AG04450 (cell line): Measurements from ENCODE around the gene SUPV3L1. TPM values are rescaled to one million over a fixed set of nuclear protein-coding genes. Genes with fewer than 3 reads are reported as not detected.

Source experiments
- CTCF ChIA-PET: fragments of 300-600, 350-600 bp; formaldehyde crosslinking; extraction: SDS; loops from one replicate; lab custom pipeline; 2022; ENCODE audit warnings: antibody characterized with exemption, inconsistent platforms; lab: Charles Lee
- POLR2A ChIA-PET: fragments of 350-600 bp; formaldehyde crosslinking; extraction: SDS; loops from one replicate; lab custom pipeline; 2021; ENCODE audit warnings: antibody characterized with exemption, inconsistent platforms; lab: Yijun Ruan, JAX
- DNase-seq: peaks from one replicate; pipeline ENCODE4 v3.0.0-alpha.2; 2011; ENCODE audit warnings: low read depth, low spot score
- H3K27ac ChIP-seq: one replicate; pipeline ENCODE4 v1.5.1; 2012; ENCODE audit warnings: low read depth, low read length, control low read depth
- H3K27me3 ChIP-seq: one replicate; pipeline ENCODE4 v1.6.0; 2012; ENCODE audit warnings: low read length; ENCODE audit not compliant: control insufficient read depth, insufficient read depth
- H3K4me3 ChIP-seq: 2 replicates; pipeline ENCODE4 v1.5.1; 2011; ENCODE audit warnings: mild to moderate bottlenecking, low read depth, low read length, control low read depth
- H3K9me3 ChIP-seq: 2 replicates; pipeline ENCODE4 v1.5.1; 2012; ENCODE audit warnings: low read length; ENCODE audit not compliant: control insufficient read depth, insufficient read depth
- CTCF ChIP-seq: IDR thresholded peaks from 2 replicates; pipeline ENCODE4 v1.5.1; 2011; ENCODE audit warnings: low read depth, low read length, control low read depth, inconsistent platforms
- polyA plus RNA-seq: library from polyadenylated mRNA; depleted of rRNA; stranded (reverse); fragments of >200 nt; gene quantifications from 2 replicates; pipeline ENCODE4 v1.2.3, GENCODE V29; 2011

Gene SUPV3L1
- polyA plus RNA-seq, 1 experiment: 31.8 TPM

- no peak for DNase-seq
Measured at GRCh38 chr10:69142983-69143382, 37.1 kb upstream of the SUPV3L1 start.

GRCh38 chr10:69145329-69145728 is 34.7 kb upstream of the SUPV3L1 start:
- H3K4me3 ChIP-seq: no peak overlapping the region
- ChIA-PET POLR2A (no interaction called here), CTCF (no interaction called here)
- no peaks in the 10 kb centered on the region for H3K27me3 ChIP-seq
- no peak for DNase-seq
- no peak overlapping the region for H3K27ac ChIP-seq
- H3K9me3 ChIP-seq: no peaks in the 10 kb centered on the region
- TF ChIP-seq CTCF: no peak

More at GRCh38 chr10:69142983-69143382, 37.1 kb upstream of the SUPV3L1 start:
- CTCF ChIA-PET: interaction anchor here (1.7 kb wide), 1 partner anchor 154 kb away, joined by 4 read pairs; no protein-coding TSS in a partner anchor
- Histone ChIP-seq H3K4me3 (no peak overlapping the region), H3K9me3 (no peaks in the 10 kb centered on the region), H3K27me3 (no peaks in the 10 kb centered on the region), H3K27ac (no peak overlapping the region)
- TF ChIP-seq CTCF: no peak
- POLR2A ChIA-PET: no interaction called here

GRCh38 chr10:69145864-69146263 is 34.2 kb upstream of the SUPV3L1 start:
- no peak for DNase-seq
- POLR2A ChIA-PET: no interaction called here
- Histone ChIP-seq H3K27ac (no peak overlapping the region), H3K27me3 (no peaks in the 10 kb centered on the region), H3K4me3 (no peak overlapping the region), H3K9me3 (no peaks in the 10 kb centered on the region)
- TF ChIP-seq CTCF: no peak
- CTCF ChIA-PET: no interaction called here

GRCh38 chr10:69146759-69147158 is 33.3 kb upstream of the SUPV3L1 start:
- no peak overlapping the region for H3K27ac ChIP-seq
- no peak for DNase-seq
- no peak for TF ChIP-seq CTCF
- CTCF ChIA-PET: no interaction called here
- H3K4me3 ChIP-seq: no peak overlapping the region
- no peaks in the 10 kb centered on the region for H3K27me3 ChIP-seq
- H3K9me3 ChIP-seq: no peaks in the 10 kb centered on the region
- POLR2A ChIA-PET: no interaction called here

GRCh38 chr10:69151984-69152383 is 28.1 kb upstream of the SUPV3L1 start:
- no peak for DNase-seq
- H3K27me3 ChIP-seq: no peaks in the 10 kb centered on the region
- no peak overlapping the region for H3K4me3 ChIP-seq
- no peaks in the 10 kb centered on the region for H3K9me3 ChIP-seq
- no peak for TF ChIP-seq CTCF
- CTCF ChIA-PET: no interaction called here
- no peak overlapping the region for H3K27ac ChIP-seq
- POLR2A ChIA-PET: no interaction called here
